H1 (cell line): Measurements from ENCODE around the gene RNGTT. TPM values are rescaled to one million over a fixed set of nuclear protein-coding genes. Genes with fewer than 3 reads are reported as not detected.

ENCODE experiments used
- CTCF ChIA-PET: fragments of 300-600 bp; sonication (Branson Sonifier 250); formaldehyde crosslinking; loops from one replicate; lab custom pipeline; 2021; ENCODE audit not compliant: partially characterized antibody; lab: Charles Lee
- POLR2A ChIA-PET: fragments of 300-600 bp; sonication (Branson Sonifier 250); formaldehyde crosslinking; loops from one replicate; lab custom pipeline; 2021; ENCODE audit warnings: inconsistent platforms; ENCODE audit not compliant: partially characterized antibody; lab: Charles Lee
- DNase-seq, 2 experiments: peaks; one replicate each; pipeline versions ENCODE4 v3.0.0 to v3.0.0-alpha.2; 2010 to 2022; ENCODE audit warnings: low spot score in 2 of 2, low read depth in 1 of 2, mixed read lengths in 1 of 2
- FAIRE-seq: peaks from 2 replicates; lab custom pipeline; 2011; peaks lifted over from hg19 to GRCh38; lab: Jason Lieb, UNC
- H2AFZ ChIP-seq: 2 replicates; pipeline ENCODE4 v1.8.1; 2012; ENCODE audit warnings: low read length, inconsistent platforms
- H2AK5ac ChIP-seq: 2 replicates; pipeline ENCODE4 v1.6.1; 2013; ENCODE audit warnings: low read depth, low read length
- H2BK120ac ChIP-seq: replicated peaks from 2 replicates; pipeline ENCODE3; 2013; ENCODE audit warnings: low read depth, low read length, inconsistent platforms
- H2BK12ac ChIP-seq: 2 replicates; pipeline ENCODE4 v1.6.1; 2013; ENCODE audit warnings: low read depth, low read length
- H2BK15ac ChIP-seq: 2 replicates; pipeline ENCODE4 v1.6.1; 2013; ENCODE audit warnings: low read length
- H2BK20ac ChIP-seq: 2 replicates; pipeline ENCODE4 v1.6.1; 2013; ENCODE audit warnings: low read length
- H2BK5ac ChIP-seq: 2 replicates; pipeline ENCODE4 v1.6.1; 2013; ENCODE audit warnings: low read depth, low read length
- H3K14ac ChIP-seq: 2 replicates; pipeline ENCODE4 v1.6.1; 2013; ENCODE audit warnings: inconsistent platforms; ENCODE audit not compliant: insufficient read length
- H3K18ac ChIP-seq: 2 replicates; pipeline ENCODE4 v1.6.1; 2013; ENCODE audit warnings: low read length; ENCODE audit errors: extremely low read depth
- H3K23ac ChIP-seq: 2 replicates; pipeline ENCODE4 v1.6.1; 2013; ENCODE audit warnings: inconsistent platforms; ENCODE audit not compliant: insufficient read length
- H3K23me2 ChIP-seq: 2 replicates; pipeline ENCODE4 v1.6.1; 2013; ENCODE audit warnings: low read depth, low read length
- H3K27ac ChIP-seq: 2 replicates; pipeline ENCODE4 v1.6.1; 2011; ENCODE audit warnings: low read depth, low read length, inconsistent platforms
- H3K27me3 ChIP-seq, 4 experiments: replicated peaks in 1 of 4; 1 replicate in 1 of 4; 2 replicates in 3 of 4; pipeline versions ENCODE4 v1.6.1 to v1.8.1; 2011 to 2013; ENCODE audit warnings: low read length in 3 of 4, mild to moderate bottlenecking in 3 of 4, inconsistent platforms in 2 of 4, mixed read lengths in 2 of 4, moderate library complexity in 1 of 4; ENCODE audit not compliant: control insufficient read depth in 3 of 4, insufficient read depth in 3 of 4; ENCODE audit errors: extremely low read depth in 1 of 4
- H3K36me3 ChIP-seq, 4 experiments: 2 replicates each; pipeline versions ENCODE4 v1.6.1 to v1.8.1; 2011 to 2013; ENCODE audit warnings: mild to moderate bottlenecking in 4 of 4, low read length in 3 of 4, moderate library complexity in 2 of 4, control low read depth in 1 of 4, inconsistent platforms in 1 of 4; ENCODE audit not compliant: insufficient read depth in 4 of 4, control insufficient read depth in 2 of 4
- H3K4ac ChIP-seq: replicated peaks from 2 replicates; pipeline ENCODE3; 2013; ENCODE audit warnings: low read length, low read depth, mixed read lengths, inconsistent platforms; ENCODE audit not compliant: insufficient read length
- H3K4me1 ChIP-seq, 4 experiments: replicated peaks in 1 of 4; 1 replicate in 1 of 4; 2 replicates in 3 of 4; pipeline versions ENCODE4 v1.6.1 to v1.8.1; 2011 to 2013; ENCODE audit warnings: low read length in 3 of 4, inconsistent platforms in 2 of 4, mixed read lengths in 1 of 4; ENCODE audit not compliant: insufficient read depth in 4 of 4, control insufficient read depth in 3 of 4
- H3K4me2 ChIP-seq, 2 experiments: 2 replicates each; pipeline versions ENCODE4 v1.6.1 to v1.8.1; 2011 to 2013; ENCODE audit warnings: low read depth in 2 of 2, low read length in 2 of 2, control low read depth in 1 of 2, inconsistent platforms in 1 of 2, mild to moderate bottlenecking in 1 of 2; ENCODE audit not compliant: insufficient read depth in 1 of 2
- H3K4me3 ChIP-seq, 4 experiments: fragments of 200-600, 300-600 bp in 1 of 4; sonication (generic), shearing (Covaris generic), sonication (Bioruptor Twin) in 1 of 4; 2 replicates each; pipeline versions ENCODE4 v1.5.1 to v1.8.1; 2011 to 2016; ENCODE audit warnings: low read length in 4 of 4, low read depth in 3 of 4, control low read depth in 2 of 4, inconsistent platforms in 2 of 4, mild to moderate bottlenecking in 2 of 4, mixed read lengths in 1 of 4, moderate library complexity in 1 of 4; ENCODE audit not compliant: insufficient read depth in 2 of 4; ENCODE audit errors: extremely low read depth in 1 of 4
- H3K56ac ChIP-seq: replicated peaks from 2 replicates; pipeline ENCODE3; 2013; ENCODE audit warnings: low read depth, mild to moderate bottlenecking, mixed read lengths, low read length, inconsistent platforms; ENCODE audit not compliant: insufficient read length
- H3K79me1 ChIP-seq: 2 replicates; pipeline ENCODE4 v1.6.1; 2013; ENCODE audit warnings: low read depth, low read length, control low read depth
- H3K79me2 ChIP-seq, 2 experiments: 2 replicates each; pipeline versions ENCODE4 v1.6.1 to v1.8.1; 2012 to 2013; ENCODE audit warnings: low read length in 2 of 2, mild to moderate bottlenecking in 2 of 2, inconsistent platforms in 1 of 2; ENCODE audit not compliant: insufficient read depth in 2 of 2, control insufficient read depth in 1 of 2
- H3K9ac ChIP-seq, 4 experiments: replicated peaks in 1 of 4; 1 replicate in 1 of 4; 2 replicates in 3 of 4; pipeline versions ENCODE4 v1.6.1 to v1.8.1; 2011 to 2013; ENCODE audit warnings: low read depth in 3 of 4, low read length in 3 of 4, control low read depth in 2 of 4, mild to moderate bottlenecking in 2 of 4, moderate library complexity in 2 of 4, inconsistent platforms in 1 of 4; ENCODE audit errors: extremely low read depth in 1 of 4
- H3K9me3 ChIP-seq, 2 experiments: 2 replicates each; pipeline versions ENCODE4 v1.6.1 to v1.8.1; 2012 to 2013; ENCODE audit warnings: mild to moderate bottlenecking in 2 of 2, moderate library complexity in 2 of 2, control low read depth in 1 of 2, inconsistent platforms in 1 of 2, low read depth in 1 of 2, low read length in 1 of 2, mixed read lengths in 1 of 2; ENCODE audit not compliant: insufficient read depth in 2 of 2
- H4K20me1 ChIP-seq, 2 experiments: replicated peaks in 1 of 2; 2 replicates each; pipeline versions ENCODE3 to v1.8.1; 2011 to 2013; ENCODE audit warnings: inconsistent platforms in 2 of 2, low read length in 2 of 2, mild to moderate bottlenecking in 1 of 2; ENCODE audit not compliant: insufficient read depth in 2 of 2, control insufficient read depth in 1 of 2
- H4K5ac ChIP-seq: 2 replicates; pipeline ENCODE4 v1.6.1; 2013; ENCODE audit warnings: low read length, low read depth, mixed read lengths, inconsistent platforms; ENCODE audit not compliant: insufficient read length
- H4K8ac ChIP-seq: 2 replicates; pipeline ENCODE4 v1.8.0; 2013; ENCODE audit warnings: mild to moderate bottlenecking, moderate library complexity, low read length, inconsistent platforms; ENCODE audit not compliant: insufficient read depth; ENCODE audit errors: extremely low read depth
- H4K91ac ChIP-seq: replicated peaks from 2 replicates; pipeline ENCODE3; 2013; ENCODE audit warnings: low read length, mixed read lengths, inconsistent platforms; ENCODE audit not compliant: insufficient read length
- CEBPB ChIP-seq: IDR thresholded peaks from 2 replicates; pipeline ENCODE4 v1.6.1; 2012; ENCODE audit warnings: low read depth, low read length
- CREB1 ChIP-seq: IDR thresholded peaks from 2 replicates; pipeline ENCODE4 v1.6.1; 2012; ENCODE audit warnings: inconsistent platforms
- NRF1 ChIP-seq: IDR thresholded peaks from 2 replicates; pipeline ENCODE4 v1.6.1; 2011; ENCODE audit warnings: mild to moderate bottlenecking, low read depth, low read length, improper control_type of control experiment
- SIN3A ChIP-seq, 2 experiments: IDR thresholded peaks in 1 of 2; conservative IDR thresholded peaks in 1 of 2; 2 replicates each; pipeline ENCODE4 v1.6.1; 2011 to 2012; ENCODE audit warnings: low read length in 2 of 2, improper control_type of control experiment in 1 of 2, low read depth in 1 of 2, mild to moderate bottlenecking in 1 of 2
- TAF1 ChIP-seq: IDR thresholded peaks from 2 replicates; pipeline ENCODE4 v1.6.1; 2011; ENCODE audit warnings: mild to moderate bottlenecking, low read depth, low read length
- WGBS, 2 experiments: shearing (Covaris generic) in 1 of 2; methylation state at CpG; one replicate each; pipeline versions ENCODE4 v1.1.6 to v1.1.7; 2013 to 2015; ENCODE audit warnings: low lambda C conversion rate in 2 of 2, mixed read lengths in 2 of 2, inconsistent platforms in 1 of 2, low coverage in 1 of 2, missing lambda C conversion rate in 1 of 2; ENCODE audit not compliant: insufficient replicate concordance in 2 of 2, insufficient coverage in 1 of 2, insufficient read length in 1 of 2; ENCODE audit errors: extremely low coverage in 1 of 2, missing lambda C conversion rate in 1 of 2; 5-methylcytosine and 5-hydroxymethylcytosine counted together
- polyA plus RNA-seq, 7 experiments: library from polyadenylated mRNA; depleted of rRNA in 3 of 7; stranded (reverse) in 5 of 7; unstranded in 2 of 7; fragments of >200 nt in 5 of 7; fragments of 200-250 nt in 2 of 7; gene quantifications; 1 replicate in 5 of 7; 2 replicates in 1 of 7; 4 replicates in 1 of 7; pipeline versions ENCODE4 v1.2.1 to v1.2.3, GENCODE V29; 2011 to 2013; ENCODE audit warnings: missing spikeins in 2 of 7, mixed read lengths in 2 of 7
- total RNA-seq: library from RNA; stranded (reverse); fragmentation: NEBNext Ultra II Directional; extraction: Animal tissue kit (Norgen Biotek cat#: 25700); gene quantifications from 2 replicates; pipeline ENCODE4 v1.2.1, GENCODE V29; 2021

RNGTT gene
- total and polyA plus RNA-seq, 2 of the 8 experiments (the other 6 are each of a cell fraction or from before 2014, with no cell fraction given): 3.6 to 21.2 TPM

DNA sequence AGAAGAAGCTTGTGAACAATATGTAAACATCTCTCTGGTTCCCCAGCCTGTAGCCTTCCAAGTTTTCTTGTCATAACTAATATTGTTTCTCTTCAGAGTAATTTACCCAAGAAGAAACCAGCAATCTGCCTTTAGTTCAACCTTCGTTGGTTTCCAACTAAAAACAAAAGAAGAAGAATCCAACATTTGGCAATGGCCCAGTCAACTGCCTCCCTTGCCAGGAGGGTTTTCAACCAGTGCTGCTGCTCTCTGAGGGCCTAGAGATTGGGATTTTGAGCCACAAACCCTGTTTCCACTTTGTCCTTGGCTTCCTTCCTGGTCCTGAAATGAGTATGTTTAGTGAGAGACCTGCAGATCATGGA, 401.5 kb downstream of the RNGTT start:
- TF ChIP-seq NRF1: no peak
- TF ChIP-seq TAF1: no peak
- TF ChIP-seq CEBPB: no peak
- no peak for TF ChIP-seq SIN3A (conservative IDR thresholded peaks at IDR 0.05 in 1 of 2, IDR thresholded peaks at IDR 0.05 in 1 of 2; ENCODE audit: low read depth in 1 of 2, low read length in 2 of 2)
- TF ChIP-seq CREB1: no peak
- Histone ChIP-seq H2BK120ac (no peak overlapping the region), H3K79me2 (no peaks in the 10 kb centered on the region), H2AFZ (no peak overlapping the region), H3K14ac (no peak overlapping the region), H4K91ac (no peak overlapping the region), H3K27ac (no peak overlapping the region), H3K18ac (no peak overlapping the region), H3K4me3 (no peak overlapping the region), H3K4me1 (peaks cover 0 to 4% (median 3%) of the 10 kb centered on the region in 4 experiments; a peak in 2 of 7 replicates), H3K56ac (no peak overlapping the region), H2BK12ac (no peak overlapping the region), H4K5ac (no peak overlapping the region), H2BK5ac (no peak overlapping the region), H3K36me3 (no peaks in the 10 kb centered on the region), H3K79me1 (no peaks in the 10 kb centered on the region), H3K4ac (no peak overlapping the region), H3K4me2 (no peak overlapping the region), H2BK15ac (no peak overlapping the region), H2AK5ac (no peak overlapping the region), H3K9ac (no peak overlapping the region), H3K9me3 (no peaks in the 10 kb centered on the region), H4K20me1 (no peaks in the 10 kb centered on the region), H2BK20ac (no peak overlapping the region), H3K23ac (no peak overlapping the region), H3K23me2 (no peaks in the 10 kb centered on the region), H3K27me3 (no peaks in the 10 kb centered on the region), H4K8ac (no peak overlapping the region)
- no peak for DNase-seq
- 87% methylated on average over 1 of the region's 1 CpG; no CpG with 5 or more reads in 1 of the 2 experiments for WGBS, 2 experiments
- FAIRE-seq: no peak
- CTCF ChIA-PET: interaction anchor here (1.0 kb wide), 1 partner anchor 23 kb away, joined by 3 read pairs; no protein-coding TSS in a partner anchor
- POLR2A ChIA-PET: interaction anchor here (0.8 kb wide), 1 partner anchor 860 kb away, joined by 3 read pairs; the partner anchor contains the start of gene AKIRIN2
